ENCODE results near the gene TRIM61. TPM values are rescaled to one million over a fixed set of nuclear protein-coding genes. Genes with fewer than 3 reads are reported as not detected.

TRIM61 gene
- total and polyA plus RNA-seq, 2 experiments from 2014 or later, result 0.18 TPM; not detected in 1

- WGBS, 2 experiments (ENCODE audit: low coverage in 1 of 2, low lambda C conversion rate in 2 of 2, missing lambda C conversion rate in 2 of 2), result 2 to 4% methylated on average over 2 of the region's 2 CpGs
- H3K79me2 ChIP-seq (ENCODE audit: insufficient read depth), result no peaks in the 10 kb centered on the region
- H3K4me2 ChIP-seq (ENCODE audit: unreplicated experiment), result peak overlapping the region; percentile 32
- H4K20me1 ChIP-seq (ENCODE audit: insufficient read depth), result no peaks in the 10 kb centered on the region
- H3K36me3 ChIP-seq (ENCODE audit: low read depth), result no peaks in the 10 kb centered on the region
- H3K4me3 ChIP-seq, result no peak overlapping the region
- in situ Hi-C loops (cut with MboI), result no loop called here
- peaks cover 38% of the 10 kb centered on the region for H3K4me1 ChIP-seq (ENCODE audit: insufficient read depth)
- H3K9me2 ChIP-seq (ENCODE audit: insufficient read depth), result no peaks in the 10 kb centered on the region
- H3K9me3 ChIP-seq (ENCODE audit: low read depth), result no peaks in the 10 kb centered on the region
- H3K27me3 ChIP-seq (replicated peaks; ENCODE audit: insufficient read depth), result no peaks in the 10 kb centered on the region
- peaks cover 25% of the 10 kb centered on the region for H3F3A ChIP-seq (ENCODE audit: insufficient read depth)
- TF ChIP-seq EZH2phosphoT487 (IDR thresholded peaks at IDR 0.05; ENCODE audit: insufficient read depth, low read depth) (no peak), EZH2 (IDR thresholded peaks at IDR 0.05; ENCODE audit: insufficient read depth, poor library complexity, severe bottlenecking) (no peak)
- peak; percentile 93 for DNase-seq
- H2AFZ ChIP-seq, result 0 out of 2 replicates have a peak overlapping the region, but pooled peaks have one; percentile 2
- H3K27ac ChIP-seq, result peak overlapping the region; percentile 55
- H3K9ac ChIP-seq, result no peak overlapping the region
Measured at GRCh38 chr4:164926301-164926700, 51.2 kb downstream of the TRIM61 start.

GRCh38 chr4:164924670-164925238, 52.7 kb downstream of the TRIM61 start:
- H3K79me2 ChIP-seq (ENCODE audit: insufficient read depth), result no peaks in the 10 kb centered on the region
- TF ChIP-seq EZH2phosphoT487 (IDR thresholded peaks at IDR 0.05; ENCODE audit: insufficient read depth, low read depth) (no peak), EZH2 (IDR thresholded peaks at IDR 0.05; ENCODE audit: insufficient read depth, poor library complexity, severe bottlenecking) (no peak)
- no peak overlapping the region for H3K4me3 ChIP-seq
- H3K4me1 ChIP-seq (ENCODE audit: insufficient read depth), result peaks cover 35% of the 10 kb centered on the region
- no peaks in the 10 kb centered on the region for H3K36me3 ChIP-seq (ENCODE audit: low read depth)
- peak overlapping the region; percentile 55; the same call in 1 of the 2 replicates for H3K27ac ChIP-seq
- H3K9ac ChIP-seq, result no peak overlapping the region
- no peaks in the 10 kb centered on the region for H4K20me1 ChIP-seq (ENCODE audit: insufficient read depth)
- H3K9me2 ChIP-seq (ENCODE audit: insufficient read depth), result no peaks in the 10 kb centered on the region
- H3K4me2 ChIP-seq (ENCODE audit: unreplicated experiment), result no peak overlapping the region
- no peaks in the 10 kb centered on the region for H3K9me3 ChIP-seq (ENCODE audit: low read depth)
- peak overlapping the region; percentile 34; the same call in 1 of the 2 replicates for H2AFZ ChIP-seq
- WGBS, 2 experiments (ENCODE audit: low coverage in 1 of 2, low lambda C conversion rate in 2 of 2, missing lambda C conversion rate in 2 of 2), result 64 to 65% methylated on average over 3 of the region's 3 CpGs
- no peaks in the 10 kb centered on the region for H3K27me3 ChIP-seq (replicated peaks; ENCODE audit: insufficient read depth)
- DNase-seq, result peak; percentile 15
- in situ Hi-C loops (cut with MboI), result no loop called here
- peaks cover 25% of the 10 kb centered on the region for H3F3A ChIP-seq (ENCODE audit: insufficient read depth)

GRCh38 chr4:164918956-164919355, 58.5 kb downstream of the TRIM61 start:
- Histone ChIP-seq H3K4me2 (ENCODE audit: unreplicated experiment) (no peak overlapping the region), H3K4me1 (ENCODE audit: insufficient read depth) (0 out of 2 replicates have a peak, but pooled peaks cover 1% of the 10 kb centered on the region), H3K9ac (no peak overlapping the region), H3K79me2 (ENCODE audit: insufficient read depth) (no peaks in the 10 kb centered on the region), H3K27ac (no peak overlapping the region), H3K9me3 (ENCODE audit: low read depth) (no peaks in the 10 kb centered on the region), H3K4me3 (no peak overlapping the region), H2AFZ (no peak overlapping the region), H3K9me2 (ENCODE audit: insufficient read depth) (no peaks in the 10 kb centered on the region), H3F3A (ENCODE audit: insufficient read depth) (no peaks in the 10 kb centered on the region), H4K20me1 (ENCODE audit: insufficient read depth) (no peaks in the 10 kb centered on the region), H3K36me3 (ENCODE audit: low read depth) (no peaks in the 10 kb centered on the region), H3K27me3 (replicated peaks; ENCODE audit: insufficient read depth) (no peaks in the 10 kb centered on the region)
- TF ChIP-seq EZH2 (IDR thresholded peaks at IDR 0.05; ENCODE audit: insufficient read depth, poor library complexity, severe bottlenecking) (no peak), EZH2phosphoT487 (IDR thresholded peaks at IDR 0.05; ENCODE audit: insufficient read depth, low read depth) (no peak)
- in situ Hi-C loops (cut with MboI), result no loop called here
- no peak for DNase-seq
- WGBS, 2 experiments (ENCODE audit: low coverage in 1 of 2, low lambda C conversion rate in 2 of 2, missing lambda C conversion rate in 2 of 2), result 39% methylated on average over 3 of the region's 3 CpGs

Small RNAs within 50 kb of the gene (small RNA-seq; reads per million reads assigned to genes)
- not detected for gene AC106872.12 (ENCODE audit: low read depth, low replicate concordance)

Other genes starting within 250 kb of the TRIM61 start
- gene SMIM31, start 223.5 kb downstream of the TRIM61 start, total RNA-seq (2014; rRNA removed; shearing (Covaris generic)), result not detected in 2 replicates
- not detected in 2 replicates for gene SMIM31, start 223.5 kb downstream of the TRIM61 start, polyA plus RNA-seq (2016; fragmentation: Nextera tagmentation; extraction: Ambion mirVana)
- not detected in 2 replicates for gene APELA, start 100.5 kb downstream of the TRIM61 start, total RNA-seq (2014; rRNA removed; shearing (Covaris generic))
- gene APELA, start 100.5 kb downstream of the TRIM61 start, polyA plus RNA-seq (2016; fragmentation: Nextera tagmentation; extraction: Ambion mirVana), result not detected in 2 replicates
- not detected in 2 replicates for gene TRIM60, start 54.3 kb upstream of the TRIM61 start, total RNA-seq (2014; rRNA removed; shearing (Covaris generic))
- not detected in 2 replicates for gene TRIM60, start 54.3 kb upstream of the TRIM61 start, polyA plus RNA-seq (2016; fragmentation: Nextera tagmentation; extraction: Ambion mirVana)
- gene TRIM75, start 76.2 kb upstream of the TRIM61 start, total RNA-seq (2014; rRNA removed; shearing (Covaris generic)), result not detected in 2 replicates
- not detected in 2 replicates for gene TRIM75, start 76.2 kb upstream of the TRIM61 start, polyA plus RNA-seq (2016; fragmentation: Nextera tagmentation; extraction: Ambion mirVana)
- gene TMEM192, start 135.2 kb upstream of the TRIM61 start, total RNA-seq (2014; rRNA removed; shearing (Covaris generic)), result 6.4 and 13.7 TPM in 2 replicates
- 7.6 and 7.8 TPM in 2 replicates for gene TMEM192, start 135.2 kb upstream of the TRIM61 start, polyA plus RNA-seq (2016; fragmentation: Nextera tagmentation; extraction: Ambion mirVana)
- gene KLHL2, start 229.9 kb upstream of the TRIM61 start, total RNA-seq (2014; rRNA removed; shearing (Covaris generic)), result 14.8 and 20.2 TPM in 2 replicates
- gene KLHL2, start 229.9 kb upstream of the TRIM61 start, polyA plus RNA-seq (2016; fragmentation: Nextera tagmentation; extraction: Ambion mirVana), result 10.9 and 11.0 TPM in 2 replicates

Data from GM23248 (cell line).